ENCODE measurements around the gene ENPP3.

- no peak for TF ChIP-seq CTCF (IDR thresholded peaks at IDR 0.05)
- TF ChIP-seq POLR2A (IDR thresholded peaks at IDR 0.05): no peak
- TF ChIP-seq EP300 (IDR thresholded peaks at IDR 0.05): no peak
- TF ChIP-seq POLR2AphosphoS5 (IDR thresholded peaks at IDR 0.05): no peak
Observed at GRCh38 chr6:131692031-131692430, 54.9 kb downstream of the ENPP3 start.

Measured in sigmoid colon (tissue), 4 donors.